Fibroblast of skin of right quadriceps (primary cell): ENCODE measurements around the gene KLHL28.
"Not testable (repeated sequence)": the region's sequence is repeated elsewhere in the genome, so short reads cannot be mapped to it uniquely, and the experiment has no call there.

Source experiments
- DNase-seq: peaks from one replicate; pipeline ENCODE4 v3.0.0-alpha.2; 2013

KLHL28 gene

GRCh38 chr14:44895716-44896115, 66.0 kb downstream of the KLHL28 start:
- DNase-seq: peak; percentile 89

- DNase-seq: no peak
These were observed 68.2 kb downstream of the KLHL28 start for GRCh38 chr14:44893535-44893934.

GRCh38 chr14:44891726-44892372, 69.9 kb downstream of the KLHL28 start:
- DNase-seq: not testable (repeated sequence)

GRCh38 chr14:44889595-44890471, 71.9 kb downstream of the KLHL28 start:
- DNase-seq: no peak

GRCh38 chr14:44887596-44887955, 74.2 kb downstream of the KLHL28 start:
- DNase-seq: no peak

- DNase-seq: no peak
These were observed 74.7 kb downstream of the KLHL28 start for GRCh38 chr14:44886860-44887595.

GRCh38 chr14:44880791-44881190, 81.0 kb downstream of the KLHL28 start:
- DNase-seq: no peak
